K562 (cell line): Measurements from ENCODE around the gene TFE3. TPM values are rescaled to one million over a fixed set of nuclear protein-coding genes. Genes with fewer than 3 reads are reported as not detected.

ENCODE experiments used
- ATAC-seq: fragments of 200-7000 bp; cut with Tn5 transposase; 3 replicates; pipeline ENCODE4 v1.9.1; 2020; ENCODE audit warnings: moderate library complexity
- BruUV-seq: library from RNA; stranded (reverse); fragments of 400-500 nt; replicated peaks from 2 replicates; lab custom pipeline; 2021; lab: Mats Ljungman, UMichigan
- CTCF ChIA-PET: fragments of 300-600 bp; formaldehyde crosslinking; extraction: SDS; loops from one replicate; lab custom pipeline; 2021; ENCODE audit warnings: low intra/inter-chr PET ratio; lab: Yijun Ruan, JAX
- POLR2A ChIA-PET: fragments of 300-600, 350-650 bp; sonication (Branson Sonifier 250); formaldehyde crosslinking; extraction: SDS; loops from one replicate; lab custom pipeline; 2021; ENCODE audit warnings: antibody characterized with exemption, inconsistent platforms; lab: Yijun Ruan, JAX
- DNase-seq, 4 experiments: peaks; one replicate each; pipeline versions ENCODE4 v3.0.0 to v3.0.0-alpha.2; 2011 to 2018; ENCODE audit warnings: low spot score in 3 of 4, mixed read lengths in 3 of 4; ENCODE audit errors: extremely low read depth in 1 of 4
- FAIRE-seq: peaks from 2 replicates; lab custom pipeline; 2011; peaks lifted over from hg19 to GRCh38; lab: Jason Lieb, UNC
- H2AFZ ChIP-seq: 2 replicates; pipeline ENCODE4 v1.6.0; 2011; ENCODE audit warnings: low read depth, low read length, control low read depth, inconsistent platforms
- H3K27ac ChIP-seq: fragments of 200-600 bp; 3 replicates; pipeline ENCODE4 v1.8.0; 2011; ENCODE audit warnings: low read depth, mild to moderate bottlenecking, control low read depth, inconsistent platforms, low read length, moderate library complexity, mixed read lengths; ENCODE audit errors: extremely low read depth
- H3K27me3 ChIP-seq, 2 experiments: fragments of 300-600 bp in 1 of 2; 2 replicates in 1 of 2; 3 replicates in 1 of 2; pipeline versions ENCODE4 v1.6.0 to v1.8.0; 2011; ENCODE audit warnings: inconsistent platforms in 2 of 2, low read length in 2 of 2, mild to moderate bottlenecking in 1 of 2, mixed read lengths in 1 of 2, moderate library complexity in 1 of 2; ENCODE audit not compliant: control insufficient read depth in 2 of 2, insufficient read depth in 2 of 2
- H3K36me3 ChIP-seq: fragments of 300-600 bp; 3 replicates; pipeline ENCODE4 v1.8.0; 2011; ENCODE audit warnings: mild to moderate bottlenecking, low read length, inconsistent platforms; ENCODE audit not compliant: control insufficient read depth, insufficient read depth
- H3K4me1 ChIP-seq, 2 experiments: fragments of 200-600 bp in 1 of 2; replicated peaks in 1 of 2; 2 replicates in 1 of 2; 3 replicates in 1 of 2; pipeline versions ENCODE4 v1.5.1 to v1.8.0; 2011; ENCODE audit warnings: inconsistent platforms in 2 of 2, low read length in 2 of 2, mild to moderate bottlenecking in 1 of 2, mixed read lengths in 1 of 2, moderate library complexity in 1 of 2; ENCODE audit not compliant: control insufficient read depth in 2 of 2, insufficient read depth in 2 of 2
- H3K4me2 ChIP-seq: 2 replicates; pipeline ENCODE4 v1.6.1; 2011; ENCODE audit warnings: low read length, control low read depth, inconsistent platforms, mixed read lengths; ENCODE audit not compliant: insufficient read depth
- H3K4me3 ChIP-seq: fragments of 200-600 bp; sonication (generic), shearing (Covaris generic); 2 replicates; pipeline ENCODE4 v1.5.1; 2016; ENCODE audit warnings: control low read depth, inconsistent platforms
- H3K79me2 ChIP-seq: fragments of 200-600 bp; 3 replicates; pipeline ENCODE4 v1.8.0; 2011; ENCODE audit warnings: low read length, inconsistent platforms; ENCODE audit not compliant: control insufficient read depth, insufficient read depth
- H3K9ac ChIP-seq, 2 experiments: 2 replicates each; pipeline versions ENCODE4 v1.6.0 to v1.6.1; 2011; ENCODE audit warnings: low read depth in 2 of 2, low read length in 2 of 2, control low read depth in 1 of 2, inconsistent platforms in 1 of 2, mild to moderate bottlenecking in 1 of 2, mixed read lengths in 1 of 2; ENCODE audit not compliant: insufficient read depth in 1 of 2
- H3K9me1 ChIP-seq: one replicate; pipeline ENCODE4 v1.6.0; 2011; ENCODE audit warnings: inconsistent platforms, mild to moderate bottlenecking, low read length, moderate library complexity; ENCODE audit not compliant: control insufficient read depth, insufficient read depth
- H3K9me3 ChIP-seq: replicated peaks from 2 replicates; pipeline ENCODE4 v1.5.1; 2011; ENCODE audit warnings: low read depth, low read length, inconsistent platforms; ENCODE audit not compliant: control insufficient read depth, insufficient read depth
- H4K20me1 ChIP-seq: replicated peaks from 2 replicates; pipeline ENCODE4 v1.6.1; 2011; ENCODE audit warnings: low read length, inconsistent platforms, mixed read lengths; ENCODE audit not compliant: control insufficient read depth, insufficient read depth
- ATF2 ChIP-seq: sonication (generic); formaldehyde crosslinking; IDR thresholded peaks from 2 replicates; pipeline ENCODE4 v1.8.1; 2022; ENCODE audit warnings: missing genetic modification reagents
- ATF3 ChIP-seq, 2 experiments: fragments of 450-650 bp in 1 of 2; sonication (generic) in 1 of 2; formaldehyde crosslinking in 1 of 2; IDR thresholded peaks in 1 of 2; conservative IDR thresholded peaks in 1 of 2; 2 replicates each; pipeline versions ENCODE4 v1.6.1 to v1.8.1; 2016 to 2023; ENCODE audit warnings: mild to moderate bottlenecking in 2 of 2, moderate library complexity in 2 of 2, inconsistent platforms in 1 of 2, missing genetic modification reagents in 1 of 2
- EGR1 ChIP-seq: fragments of 450-650 bp; conservative IDR thresholded peaks from 2 replicates; pipeline ENCODE4 v1.6.1; 2017; ENCODE audit warnings: mild to moderate bottlenecking
- HEY1 ChIP-seq: fragments of 250-450 bp; sonication (Bioruptor Pico); IDR thresholded peaks from 2 replicates; pipeline ENCODE4 v1.5.0; 2020; ENCODE audit warnings: mild to moderate bottlenecking, moderate library complexity, borderline replicate concordance
- JUND ChIP-seq, 2 experiments: IDR thresholded peaks; 2 replicates in 1 of 2; 3 replicates in 1 of 2; pipeline ENCODE4 v1.6.1; 2011; ENCODE audit warnings: borderline replicate concordance in 2 of 2, low read depth in 2 of 2, low read length in 2 of 2, improper control_type of control experiment in 1 of 2, missing biosample characterization in 1 of 2, missing genetic modification characterization in 1 of 2, missing genetic modification reagents in 1 of 2
- NUFIP1 ChIP-seq: fragments of 450-650 bp; IDR thresholded peaks from 2 replicates; pipeline ENCODE4 v1.6.1; 2018; ENCODE audit not compliant: partially characterized antibody
- RCOR1 ChIP-seq, 2 experiments: IDR thresholded peaks; 2 replicates each; pipeline ENCODE4 v1.6.1; 2012; ENCODE audit warnings: low read depth in 2 of 2, low read length in 2 of 2, borderline replicate concordance in 1 of 2, improper control_type of control experiment in 1 of 2
- SRSF3 ChIP-seq: fragments of 200-400 bp; formaldehyde crosslinking; IDR thresholded peaks from 2 replicates; pipeline ENCODE4 v1.6.1; 2016; ENCODE audit warnings: mild to moderate bottlenecking, low read length, moderate library complexity; ENCODE audit not compliant: insufficient read depth
- WGBS: fragments of 100-300 bp; shearing (Covaris generic); methylation state at CpG from one replicate; pipeline ENCODE4 v1.1.6; 2016; ENCODE audit warnings: low coverage, mixed read lengths; ENCODE audit not compliant: insufficient coverage; ENCODE audit errors: missing lambda C conversion rate; 5-methylcytosine and 5-hydroxymethylcytosine counted together
- in situ Hi-C: fragments of 300-500 bp; cut with MboI; formaldehyde crosslinking; loops from 4 replicates; pipeline ENCODE4 v1.15.0; 2018; ENCODE audit warnings: inconsistent platforms, mixed read lengths
- intact Hi-C: fragments of 100-400 bp; cut with micrococcal nuclease; formaldehyde crosslinking; loops from 2 replicates; pipeline ENCODE4 v1.14.2; 2022
- polyA plus RNA-seq, 8 experiments: library from polyadenylated mRNA; depleted of rRNA in 4 of 8; stranded (reverse) in 5 of 8; unstranded in 3 of 8; fragments of >200 nt; fragmentation: Nextera tagmentation in 2 of 8; fragmentation: Illumina TruSeq in 1 of 8; extraction: Ambion mirVana in 2 of 8; extraction: Trizol in 1 of 8; gene quantifications; 2 replicates each; pipeline versions ENCODE4 v1.2.1 to v1.2.3, GENCODE V29; 2011 to 2014; ENCODE audit warnings: inconsistent platforms in 1 of 8, missing spikeins in 1 of 8
- total RNA-seq, 7 experiments: library from RNA; depleted of rRNA in 6 of 7; stranded (reverse); fragments of >200 nt in 6 of 7; fragmentation: Illumina TruSeq in 2 of 7; extraction: Trizol in 2 of 7; gene quantifications; 2 replicates each; pipeline versions ENCODE4 v1.2.1 to v1.2.3, GENCODE V29; 2011 to 2021; ENCODE audit warnings: low replicate concordance in 1 of 7

TFE3 gene
- total and polyA plus RNA-seq, 9 of the 15 experiments (the other 6 are each of a cell fraction or from before 2014, with no cell fraction given) = 1.9 to 20.3 (median 11.9) TPM

GRCh38 chrX:49059681-49060085, 16.5 kb upstream of the TFE3 start:
- Histone ChIP-seq H3K4me2 (no peak overlapping the region), H3K9ac (no peak overlapping the region; a peak in 1 of 4 replicates), H3K4me3 (no peak overlapping the region), H3K9me3 (no peaks in the 10 kb centered on the region), H3K4me1 (peaks cover 0 to 13% of the 10 kb centered on the region in 2 experiments; a peak in 3 of 5 replicates), H3K27me3 (no peaks in the 10 kb centered on the region), H3K9me1 (no peaks in the 10 kb centered on the region), H4K20me1 (no peaks in the 10 kb centered on the region), H2AFZ (no peak overlapping the region), H3K79me2 (no peaks in the 10 kb centered on the region; the same call in 2 of the 3 replicates), H3K27ac (no peak overlapping the region), H3K36me3 (no peaks in the 10 kb centered on the region)
- intact Hi-C loops = no loop called here
- WGBS = 45% methylated on average over 6 of the region's 10 CpGs
- no peak for TF ChIP-seq HEY1
- TF ChIP-seq RCOR1 (IDR thresholded peaks at IDR 0.05; ENCODE audit: borderline replicate concordance in 1 of 2, low read depth in 2 of 2, low read length in 2 of 2) = no peak
- no peak for TF ChIP-seq ATF2 (CRISPR knock-in tag)
- 0 out of 2 replicates have a peak, but pooled peaks have one; percentile 11 for TF ChIP-seq JUND (IDR thresholded peaks at IDR 0.05; ENCODE audit: borderline replicate concordance, low read depth, low read length)
- no peak for TF ChIP-seq JUND (tag; IDR thresholded peaks at IDR 0.05; ENCODE audit: borderline replicate concordance, low read depth, low read length)
- no peak for TF ChIP-seq NUFIP1
- TF ChIP-seq EGR1 = 0 out of 2 replicates have a peak, but pooled peaks have one; percentile 36
- no peak for TF ChIP-seq SRSF3
- peak; percentile 21; the same call in 1 of the 2 replicates for TF ChIP-seq ATF3 (IDR thresholded peaks at IDR 0.05)
- TF ChIP-seq ATF3 (CRISPR knock-in tag; conservative IDR thresholded peaks at IDR 0.05) = no peak
- ATAC-seq (peak; percentile 47; the same call in 2 of the 3 replicates), FAIRE-seq (no peak), DNase-seq (peak in 3 of 4 experiments; percentile 19 to 42 (median 36))
- in situ Hi-C loops = no loop called here
- POLR2A ChIA-PET = interaction anchor here (0.6 kb wide), 1 partner anchor 120 kb away, joined by 3 read pairs; no protein-coding TSS in a partner anchor
- CTCF ChIA-PET = no interaction called here
- no TSS peak for BruUV-seq
